ENCODE measurements around the gene CHRNA1.

- TF ChIP-seq CTCF (IDR thresholded peaks at IDR 0.05) (no peak), EP300 (IDR thresholded peaks at IDR 0.05) (no peak), POLR2A (IDR thresholded peaks at IDR 0.05) (no peak)
These were observed 24.1 kb upstream of the CHRNA1 start for GRCh38 chr2:174788291-174788929.
